Measurements from ENCODE around the gene LGMN.
"Not testable (repeated sequence)": the region's sequence is repeated elsewhere in the genome, so short reads cannot be mapped to it uniquely, and the experiment has no call there.

Gene LGMN

GRCh38 chr14:92748259-92749016 is at the start of gene LGMN:
TSS of gene LGMN (minus strand) at chr14:92748627. CDS start at chr14:92732786, 15,841 bp downstream.
- peak; percentile 97 for DNase-seq (ENCODE audit: low spot score)

- no peak for DNase-seq (ENCODE audit: low spot score)
These were observed 46.5 kb upstream of the LGMN start for GRCh38 chr14:92794961-92795360.

- DNase-seq (ENCODE audit: low spot score): peak; percentile 21
These were observed 46.1 kb upstream of the LGMN start for GRCh38 chr14:92794547-92794941.

- DNase-seq (ENCODE audit: low spot score): peak; percentile 98
These were observed 45.5 kb upstream of the LGMN start, which contains the start of gene GOLGA5 for GRCh38 chr14:92793709-92794546. TSS of gene GOLGA5 (plus strand) at chr14:92794305. CDS start at chr14:92797438, 3,133 bp downstream.

DNA sequence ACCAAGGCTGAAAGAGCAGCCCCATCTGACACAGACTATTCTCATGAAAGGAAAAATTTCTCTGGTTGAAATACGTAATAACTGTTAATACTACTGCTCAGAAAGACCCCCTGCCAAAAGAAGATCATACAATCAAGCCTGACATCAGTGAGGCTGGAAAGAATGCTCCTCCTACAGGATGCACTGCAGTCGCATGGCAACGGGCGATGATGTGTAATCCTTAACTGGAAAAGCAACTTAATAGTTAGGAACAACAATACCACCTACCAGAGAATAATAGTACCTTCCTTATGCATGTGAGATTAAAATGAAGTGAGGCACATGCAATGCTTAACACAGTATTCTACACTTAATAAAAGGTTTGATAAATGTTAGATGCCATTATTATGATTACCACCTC is 44.5 kb upstream of the LGMN start:
- no peak for DNase-seq (ENCODE audit: low spot score)

- no peak for DNase-seq (ENCODE audit: low spot score)
These were observed 41.1 kb upstream of the LGMN start for GRCh38 chr14:92789457-92790089.

DNA sequence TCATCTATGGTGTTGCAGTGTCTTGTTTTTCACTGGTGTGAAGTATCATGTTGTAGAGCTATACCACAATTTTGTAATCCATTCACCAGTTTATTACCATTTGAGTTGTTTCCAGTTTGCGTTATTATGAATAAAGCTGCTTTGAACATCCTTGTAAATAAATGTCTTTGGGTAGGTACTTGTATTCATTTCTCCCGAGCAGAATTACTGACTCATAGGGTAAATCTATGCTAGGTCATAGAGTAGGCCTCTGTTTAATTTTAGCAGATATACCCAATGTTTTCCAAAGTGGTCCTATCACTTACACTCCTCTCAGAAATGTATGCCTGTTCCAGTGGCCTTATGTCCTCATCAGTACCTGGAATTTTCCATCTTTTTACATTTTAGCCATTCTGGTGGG is 39.1 kb upstream of the LGMN start:
- DNase-seq (ENCODE audit: low spot score): no peak

GRCh38 chr14:92786427-92786756 is 38.0 kb upstream of the LGMN start:
- DNase-seq (ENCODE audit: low spot score): no peak

- peak; percentile 82 for DNase-seq (ENCODE audit: low spot score)
These were observed 37.4 kb upstream of the LGMN start for GRCh38 chr14:92785667-92786426.

GRCh38 chr14:92783813-92784431 is 35.5 kb upstream of the LGMN start:
- peak; percentile 54 for DNase-seq (ENCODE audit: low spot score)

- DNase-seq (ENCODE audit: low spot score): no peak
These were observed 32.9 kb upstream of the LGMN start for GRCh38 chr14:92781350-92781749.

DNA sequence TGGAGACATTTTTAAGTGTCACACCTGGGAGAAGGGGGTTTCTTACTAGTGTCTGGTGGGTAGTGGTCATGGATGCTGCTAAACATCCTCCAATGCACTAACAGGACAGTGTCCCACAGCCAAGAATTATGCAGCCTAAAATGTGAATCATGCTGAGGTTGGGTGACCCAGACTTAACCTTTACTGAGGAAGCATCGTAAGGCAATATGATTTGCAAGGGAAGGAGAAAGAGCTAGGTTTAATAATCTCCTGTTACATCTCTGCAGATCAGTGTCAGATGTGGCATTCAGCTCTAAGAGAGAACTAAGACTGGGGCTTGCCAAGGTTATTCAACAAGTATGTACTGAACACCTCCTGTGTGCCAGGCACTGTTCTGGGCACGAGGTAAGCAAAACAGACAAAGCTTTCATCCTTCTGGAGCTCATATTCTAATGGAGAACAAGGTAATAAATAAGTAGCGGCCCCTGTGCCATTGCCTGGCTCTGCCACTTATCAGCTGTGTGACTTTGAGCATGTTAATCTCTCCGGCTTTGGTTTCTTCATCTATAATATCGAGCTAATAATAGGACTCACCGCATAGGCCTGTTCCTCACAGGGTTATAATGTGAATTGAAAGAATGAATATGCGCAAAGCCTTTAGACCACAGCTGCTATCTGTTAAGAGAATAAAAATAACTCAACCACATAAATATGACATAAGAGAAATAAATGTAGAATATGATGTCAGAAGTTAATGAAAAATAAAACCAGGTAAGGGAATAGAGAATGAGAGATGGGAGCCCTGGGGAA is 32.2 kb upstream of the LGMN start:
- DNase-seq (ENCODE audit: low spot score): peak; percentile 47

DNA sequence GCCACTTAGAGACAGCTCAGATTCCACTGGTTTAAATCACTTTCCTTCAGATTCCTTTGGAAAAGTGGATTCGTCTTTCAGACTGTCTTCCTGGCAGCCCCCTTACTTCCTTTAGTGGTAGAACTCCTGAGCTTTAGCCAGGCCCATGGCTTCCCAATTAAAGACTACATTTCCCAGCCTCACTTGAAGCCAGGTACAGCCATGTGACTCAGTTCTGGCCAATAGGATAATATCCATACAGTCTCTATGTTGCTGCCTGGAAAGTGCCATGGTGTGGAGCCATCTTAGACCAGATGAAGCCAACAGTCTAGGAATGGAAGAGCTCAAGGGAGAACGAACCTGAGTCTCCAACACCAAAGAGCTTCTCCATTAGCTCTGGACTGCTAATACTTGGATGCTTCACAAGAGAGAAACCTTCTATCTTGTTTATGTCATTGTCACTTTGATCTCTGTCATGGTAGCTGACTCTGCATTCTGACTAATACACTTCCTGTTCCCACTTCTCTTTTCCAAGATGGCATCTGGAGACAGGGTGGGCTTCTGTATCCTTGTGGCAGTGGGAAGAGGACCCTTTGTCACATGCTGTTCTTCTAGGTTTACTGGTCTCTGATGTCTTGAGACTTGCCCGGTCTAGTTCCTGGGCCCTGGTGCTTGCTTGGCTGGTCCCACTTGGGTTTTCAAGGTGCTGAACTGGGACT is 30.6 kb upstream of the LGMN start:
- not testable (repeated sequence) for DNase-seq (ENCODE audit: low spot score)

- DNase-seq (ENCODE audit: low spot score): not testable (repeated sequence)
These were observed 26.9 kb upstream of the LGMN start for GRCh38 chr14:92775292-92775691.

- DNase-seq (ENCODE audit: low spot score): no peak
These were observed 26.1 kb upstream of the LGMN start for GRCh38 chr14:92774572-92774971.

DNA sequence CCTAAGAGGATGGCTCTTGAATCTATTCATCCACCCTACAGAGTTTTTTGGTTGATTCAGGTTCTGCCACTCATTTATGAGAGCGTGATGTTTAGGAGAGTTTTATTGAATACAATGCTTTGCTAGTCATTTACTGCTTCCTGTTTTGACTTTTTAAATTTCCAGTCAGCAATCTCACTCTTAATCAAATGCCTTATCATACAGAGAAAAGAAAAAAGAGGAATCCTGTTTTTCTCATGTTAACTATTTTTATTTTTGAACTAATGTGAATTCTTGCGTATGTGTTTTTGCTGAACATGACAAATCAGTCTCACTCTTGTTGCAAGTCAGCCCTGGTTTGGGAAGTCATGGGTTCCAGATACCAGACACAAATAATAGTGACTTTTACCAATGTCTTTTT is 22.1 kb upstream of the LGMN start:
- DNase-seq (ENCODE audit: low spot score): no peak

DNA sequence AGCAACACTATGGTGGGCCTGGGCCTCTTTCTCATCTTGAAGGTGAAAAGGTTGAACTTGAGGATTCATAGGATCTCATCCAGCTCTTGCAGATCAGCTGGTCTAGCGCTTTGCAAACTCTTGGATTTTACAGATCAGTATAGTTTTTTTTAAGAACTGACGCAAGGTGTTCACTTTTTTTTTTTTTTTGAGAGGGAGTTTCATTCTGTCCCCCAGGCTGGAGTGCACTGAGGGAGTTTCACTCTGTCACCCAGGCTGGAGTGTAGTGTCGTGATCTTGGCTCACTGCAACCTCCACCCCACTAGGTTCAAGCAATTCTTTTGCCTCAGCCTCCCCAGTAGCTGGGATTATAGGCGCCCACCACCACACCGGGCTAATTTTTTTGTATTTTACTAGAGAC is 20.4 kb upstream of the LGMN start:
- no peak for DNase-seq (ENCODE audit: low spot score)

DNA sequence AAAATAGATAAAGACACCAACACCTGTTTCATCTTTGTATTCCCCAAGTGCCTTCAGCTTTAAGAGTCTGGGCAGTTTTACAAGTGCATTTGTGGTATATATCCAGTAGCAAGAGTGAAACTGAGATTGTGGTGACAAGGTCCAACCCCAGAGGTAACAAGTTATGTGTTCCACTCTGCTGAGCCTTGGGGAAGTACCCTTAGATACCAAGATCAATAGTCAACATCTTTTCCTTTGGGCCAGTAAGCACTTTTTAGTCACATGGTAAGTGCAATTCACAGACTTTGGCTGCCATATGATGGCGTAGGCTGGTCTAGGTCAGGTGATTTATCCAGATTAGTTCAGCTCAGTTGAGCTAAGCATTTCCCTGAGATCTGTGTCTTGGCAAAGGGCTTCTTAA is 19.8 kb upstream of the LGMN start:
- DNase-seq (ENCODE audit: low spot score): not testable (repeated sequence)

GRCh38 chr14:92763666-92764631 is 15.5 kb upstream of the LGMN start:
- not testable (repeated sequence) for DNase-seq (ENCODE audit: low spot score)

Measured in AG20443 (cell line).